Suprapubic skin (tissue), 4 donors: ENCODE results near the gene MTHFSD.

ENCODE experiments used
- EP300 ChIP-seq: sonication (generic); formaldehyde crosslinking; IDR thresholded peaks from one replicate; pipeline ENCODE4 v1.6.1; 2017; ENCODE audit warnings: antibody characterized with exemption
- POLR2A ChIP-seq, 2 donors: fragments of 450-650 bp; IDR thresholded peaks; one replicate each; pipeline ENCODE4 v1.6.1; 2017; ENCODE audit warnings: antibody characterized with exemption in 2 of 2, mild to moderate bottlenecking in 2 of 2, moderate library complexity in 2 of 2
- POLR2AphosphoS5 ChIP-seq, 3 donors: sonication (generic); formaldehyde crosslinking; IDR thresholded peaks; one replicate each; pipeline ENCODE4 v1.6.1; 2017; ENCODE audit warnings: antibody characterized with exemption in 3 of 3
- TF ChIP-seq, protein P1 (sequence below), 2 donors: fragments of 200-600 bp in 1 of 2; fragments of 450-650 bp in 1 of 2; sonication (generic) in 1 of 2; IDR thresholded peaks; one replicate each; pipeline ENCODE4 v1.5.1; 2016 to 2019; ENCODE audit warnings: antibody characterized with exemption in 2 of 2, mild to moderate bottlenecking in 1 of 2, moderate library complexity in 1 of 2

- TF ChIP-seq POLR2A (IDR thresholded peaks at IDR 0.05) (no peak), POLR2AphosphoS5 (IDR thresholded peaks at IDR 0.05) (no peak), EP300 (no peak)
- TF ChIP-seq, protein P1, sequence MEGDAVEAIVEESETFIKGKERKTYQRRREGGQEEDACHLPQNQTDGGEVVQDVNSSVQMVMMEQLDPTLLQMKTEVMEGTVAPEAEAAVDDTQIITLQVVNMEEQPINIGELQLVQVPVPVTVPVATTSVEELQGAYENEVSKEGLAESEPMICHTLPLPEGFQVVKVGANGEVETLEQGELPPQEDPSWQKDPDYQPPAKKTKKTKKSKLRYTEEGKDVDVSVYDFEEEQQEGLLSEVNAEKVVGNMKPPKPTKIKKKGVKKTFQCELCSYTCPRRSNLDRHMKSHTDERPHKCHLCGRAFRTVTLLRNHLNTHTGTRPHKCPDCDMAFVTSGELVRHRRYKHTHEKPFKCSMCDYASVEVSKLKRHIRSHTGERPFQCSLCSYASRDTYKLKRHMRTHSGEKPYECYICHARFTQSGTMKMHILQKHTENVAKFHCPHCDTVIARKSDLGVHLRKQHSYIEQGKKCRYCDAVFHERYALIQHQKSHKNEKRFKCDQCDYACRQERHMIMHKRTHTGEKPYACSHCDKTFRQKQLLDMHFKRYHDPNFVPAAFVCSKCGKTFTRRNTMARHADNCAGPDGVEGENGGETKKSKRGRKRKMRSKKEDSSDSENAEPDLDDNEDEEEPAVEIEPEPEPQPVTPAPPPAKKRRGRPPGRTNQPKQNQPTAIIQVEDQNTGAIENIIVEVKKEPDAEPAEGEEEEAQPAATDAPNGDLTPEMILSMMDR (IDR thresholded peaks at IDR 0.05) = no peak
Observed at GRCh38 chr16:86547286-86547685, 7.7 kb downstream of the MTHFSD start.
